Peyer's patch (tissue), 4 donors: Measurements from ENCODE around the gene UBASH3B.

ENCODE experiments used
- CTCF ChIP-seq, 6 experiments: fragments of 450-650 bp in 4 of 6; fragments of 200-600 bp in 2 of 6; sonication (generic) in 1 of 6; IDR thresholded peaks; one replicate each; pipeline ENCODE4 v1.5.1; 2017 to 2019; ENCODE audit warnings: antibody characterized with exemption in 6 of 6, mild to moderate bottlenecking in 3 of 6, moderate library complexity in 1 of 6
- POLR2A ChIP-seq, 2 donors: fragments of 450-650 bp; IDR thresholded peaks; one replicate each; pipeline ENCODE4 v1.5.1; 2017; ENCODE audit warnings: antibody characterized with exemption in 2 of 2, mild to moderate bottlenecking in 2 of 2, moderate library complexity in 2 of 2

- TF ChIP-seq CTCF (IDR thresholded peaks at IDR 0.05) (no peak), POLR2A (IDR thresholded peaks at IDR 0.05) (no peak)
These were observed 12.6 kb upstream of the UBASH3B start for GRCh38 chr11:122642971-122643370.
